ENCODE measurements around the gene NEBL.

- TF ChIP-seq POLR2A (IDR thresholded peaks at IDR 0.05) (peak in 1 of 2 donors; percentile 36), CTCF (IDR thresholded peaks at IDR 0.05) (peak in 2 of 12 donors; percentile 10 to 17)
Measured at GRCh38 chr10:20892011-20892585, 5.0 kb downstream of the NEBL start.
